ENCODE results near the gene TNXB.

The TNXB gene

GRCh38 chr6:32074996-32075532 is 34.1 kb downstream of the TNXB start:
- no peaks in the 10 kb centered on the region for H3K36me3 ChIP-seq (ENCODE audit: control insufficient read depth, insufficient read depth, low read length)
- H4K5ac ChIP-seq (ENCODE audit: low read length): no peak overlapping the region
- no peak overlapping the region for H3K23ac ChIP-seq (ENCODE audit: low read length)
- no peak overlapping the region for H4K8ac ChIP-seq (ENCODE audit: low read depth, low read length)
- H3K18ac ChIP-seq (ENCODE audit: low read length): no peak overlapping the region
- H3K79me1 ChIP-seq (ENCODE audit: low read length): no peaks in the 10 kb centered on the region
- no peak overlapping the region for H2AK5ac ChIP-seq (ENCODE audit: low read length)
- no peaks in the 10 kb centered on the region for H3K79me2 ChIP-seq (ENCODE audit: control insufficient read depth, insufficient read depth, low read length)
- H2BK15ac ChIP-seq (replicated peaks; ENCODE audit: low read depth): no peak overlapping the region
- WGBS (ENCODE audit: extremely low coverage, insufficient coverage, low lambda C conversion rate): no CpG with 5 or more reads among the region's 8 CpGs
- H3K4ac ChIP-seq (ENCODE audit: low read depth, low read length): no peak overlapping the region
- no peak overlapping the region for H3K4me2 ChIP-seq (ENCODE audit: low read length)
- H3K56ac ChIP-seq (ENCODE audit: low read length): no peak overlapping the region
- H3K9ac ChIP-seq (ENCODE audit: low read length): no peak overlapping the region
- H3K4me1 ChIP-seq (ENCODE audit: control insufficient read depth, low read depth, low read length): no peaks in the 10 kb centered on the region
- H3K27ac ChIP-seq (ENCODE audit: low read depth, low read length): no peak overlapping the region
- no peak overlapping the region for H3K4me3 ChIP-seq (ENCODE audit: low read length)
- no peak overlapping the region for H2BK5ac ChIP-seq (ENCODE audit: low read length)
- H2BK120ac ChIP-seq (ENCODE audit: low read depth, low read length): no peak overlapping the region
- H3K27me3 ChIP-seq (ENCODE audit: insufficient read depth, low read length, poor library complexity): no peaks in the 10 kb centered on the region
- DNase-seq: no peak

GRCh38 chr6:32073613-32074012 is 35.5 kb downstream of the TNXB start:
- DNase-seq: no peak
- no peak overlapping the region for H4K5ac ChIP-seq (ENCODE audit: low read length)
- no peaks in the 10 kb centered on the region for H3K79me2 ChIP-seq (ENCODE audit: control insufficient read depth, insufficient read depth, low read length)
- H3K36me3 ChIP-seq (ENCODE audit: control insufficient read depth, insufficient read depth, low read length): no peaks in the 10 kb centered on the region
- H4K8ac ChIP-seq (ENCODE audit: low read depth, low read length): no peak overlapping the region
- no peak overlapping the region for H3K27ac ChIP-seq (ENCODE audit: low read depth, low read length)
- no peak overlapping the region for H2BK120ac ChIP-seq (ENCODE audit: low read depth, low read length)
- no peak overlapping the region for H3K23ac ChIP-seq (ENCODE audit: low read length)
- H3K4me3 ChIP-seq (ENCODE audit: low read length): no peak overlapping the region
- H3K9ac ChIP-seq (ENCODE audit: low read length): no peak overlapping the region
- no peak overlapping the region for H3K18ac ChIP-seq (ENCODE audit: low read length)
- H2AK5ac ChIP-seq (ENCODE audit: low read length): no peak overlapping the region
- no peak overlapping the region for H2BK5ac ChIP-seq (ENCODE audit: low read length)
- no peak overlapping the region for H3K56ac ChIP-seq (ENCODE audit: low read length)
- H3K27me3 ChIP-seq (ENCODE audit: insufficient read depth, low read length, poor library complexity): no peaks in the 10 kb centered on the region
- H2BK15ac ChIP-seq (replicated peaks; ENCODE audit: low read depth): no peak overlapping the region
- WGBS (ENCODE audit: extremely low coverage, insufficient coverage, low lambda C conversion rate): no CpG with 5 or more reads among the region's 10 CpGs
- no peaks in the 10 kb centered on the region for H3K4me1 ChIP-seq (ENCODE audit: control insufficient read depth, low read depth, low read length)
- H3K4ac ChIP-seq (ENCODE audit: low read depth, low read length): no peak overlapping the region
- H3K4me2 ChIP-seq (ENCODE audit: low read length): no peak overlapping the region
- H3K79me1 ChIP-seq (ENCODE audit: low read length): no peaks in the 10 kb centered on the region

- no peaks in the 10 kb centered on the region for H3K4me1 ChIP-seq (ENCODE audit: control insufficient read depth, low read depth, low read length)
- no peak overlapping the region for H3K56ac ChIP-seq (ENCODE audit: low read length)
- H3K4me3 ChIP-seq (ENCODE audit: low read length): no peak overlapping the region
- no peak overlapping the region for H2BK5ac ChIP-seq (ENCODE audit: low read length)
- no CpG with 5 or more reads among the region's 3 CpGs for WGBS (ENCODE audit: extremely low coverage, insufficient coverage, low lambda C conversion rate)
- no peaks in the 10 kb centered on the region for H3K36me3 ChIP-seq (ENCODE audit: control insufficient read depth, insufficient read depth, low read length)
- no peaks in the 10 kb centered on the region for H3K79me2 ChIP-seq (ENCODE audit: control insufficient read depth, insufficient read depth, low read length)
- H2BK120ac ChIP-seq (ENCODE audit: low read depth, low read length): no peak overlapping the region
- H3K27ac ChIP-seq (ENCODE audit: low read depth, low read length): no peak overlapping the region
- no peaks in the 10 kb centered on the region for H3K79me1 ChIP-seq (ENCODE audit: low read length)
- no peak overlapping the region for H4K5ac ChIP-seq (ENCODE audit: low read length)
- no peak overlapping the region for H3K23ac ChIP-seq (ENCODE audit: low read length)
- H4K8ac ChIP-seq (ENCODE audit: low read depth, low read length): no peak overlapping the region
- no peak overlapping the region for H3K9ac ChIP-seq (ENCODE audit: low read length)
- no peaks in the 10 kb centered on the region for H3K27me3 ChIP-seq (ENCODE audit: insufficient read depth, low read length, poor library complexity)
- no peak overlapping the region for H2BK15ac ChIP-seq (replicated peaks; ENCODE audit: low read depth)
- no peak overlapping the region for H2AK5ac ChIP-seq (ENCODE audit: low read length)
- no peak for DNase-seq
- H3K4me2 ChIP-seq (ENCODE audit: low read length): no peak overlapping the region
- no peak overlapping the region for H3K18ac ChIP-seq (ENCODE audit: low read length)
- no peak overlapping the region for H3K4ac ChIP-seq (ENCODE audit: low read depth, low read length)
Observed at GRCh38 chr6:32073101-32073500, 36.0 kb downstream of the TNXB start.

GRCh38 chr6:32070814-32071543 is 38.2 kb downstream of the TNXB start:
- no peak overlapping the region for H3K4me2 ChIP-seq (ENCODE audit: low read length)
- H2AK5ac ChIP-seq (ENCODE audit: low read length): no peak overlapping the region
- H3K4me1 ChIP-seq (ENCODE audit: control insufficient read depth, low read depth, low read length): no peaks in the 10 kb centered on the region
- H4K8ac ChIP-seq (ENCODE audit: low read depth, low read length): no peak overlapping the region
- WGBS (ENCODE audit: extremely low coverage, insufficient coverage, low lambda C conversion rate): no CpG with 5 or more reads among the region's 16 CpGs
- no peaks in the 10 kb centered on the region for H3K79me1 ChIP-seq (ENCODE audit: low read length)
- no peak overlapping the region for H3K4ac ChIP-seq (ENCODE audit: low read depth, low read length)
- no peak overlapping the region for H3K18ac ChIP-seq (ENCODE audit: low read length)
- no peak overlapping the region for H4K5ac ChIP-seq (ENCODE audit: low read length)
- no peaks in the 10 kb centered on the region for H3K79me2 ChIP-seq (ENCODE audit: control insufficient read depth, insufficient read depth, low read length)
- no peak overlapping the region for H3K27ac ChIP-seq (ENCODE audit: low read depth, low read length)
- H2BK5ac ChIP-seq (ENCODE audit: low read length): no peak overlapping the region
- H3K56ac ChIP-seq (ENCODE audit: low read length): no peak overlapping the region
- no peak overlapping the region for H3K4me3 ChIP-seq (ENCODE audit: low read length)
- no peak overlapping the region for H3K9ac ChIP-seq (ENCODE audit: low read length)
- DNase-seq: no peak
- H3K27me3 ChIP-seq (ENCODE audit: insufficient read depth, low read length, poor library complexity): no peaks in the 10 kb centered on the region
- H3K36me3 ChIP-seq (ENCODE audit: control insufficient read depth, insufficient read depth, low read length): no peaks in the 10 kb centered on the region
- H2BK15ac ChIP-seq (replicated peaks; ENCODE audit: low read depth): no peak overlapping the region
- no peak overlapping the region for H3K23ac ChIP-seq (ENCODE audit: low read length)
- H2BK120ac ChIP-seq (ENCODE audit: low read depth, low read length): no peak overlapping the region

GRCh38 chr6:32069878-32070515 is 39.1 kb downstream of the TNXB start:
- no peak overlapping the region for H3K4ac ChIP-seq (ENCODE audit: low read depth, low read length)
- H3K4me1 ChIP-seq (ENCODE audit: control insufficient read depth, low read depth, low read length): no peaks in the 10 kb centered on the region
- H3K23ac ChIP-seq (ENCODE audit: low read length): no peak overlapping the region
- no peak overlapping the region for H3K4me2 ChIP-seq (ENCODE audit: low read length)
- WGBS (ENCODE audit: extremely low coverage, insufficient coverage, low lambda C conversion rate): no CpG with 5 or more reads among the region's 24 CpGs
- H3K36me3 ChIP-seq (ENCODE audit: control insufficient read depth, insufficient read depth, low read length): no peaks in the 10 kb centered on the region
- H2AK5ac ChIP-seq (ENCODE audit: low read length): no peak overlapping the region
- no peaks in the 10 kb centered on the region for H3K27me3 ChIP-seq (ENCODE audit: insufficient read depth, low read length, poor library complexity)
- no peak overlapping the region for H3K27ac ChIP-seq (ENCODE audit: low read depth, low read length)
- H4K8ac ChIP-seq (ENCODE audit: low read depth, low read length): no peak overlapping the region
- no peak overlapping the region for H3K4me3 ChIP-seq (ENCODE audit: low read length)
- no peak overlapping the region for H2BK15ac ChIP-seq (replicated peaks; ENCODE audit: low read depth)
- H3K79me2 ChIP-seq (ENCODE audit: control insufficient read depth, insufficient read depth, low read length): no peaks in the 10 kb centered on the region
- no peak overlapping the region for H3K9ac ChIP-seq (ENCODE audit: low read length)
- no peak overlapping the region for H3K18ac ChIP-seq (ENCODE audit: low read length)
- no peak overlapping the region for H2BK120ac ChIP-seq (ENCODE audit: low read depth, low read length)
- no peak for DNase-seq
- H3K79me1 ChIP-seq (ENCODE audit: low read length): no peaks in the 10 kb centered on the region
- no peak overlapping the region for H3K56ac ChIP-seq (ENCODE audit: low read length)
- no peak overlapping the region for H4K5ac ChIP-seq (ENCODE audit: low read length)
- H2BK5ac ChIP-seq (ENCODE audit: low read length): no peak overlapping the region
